A549 treated with CORT108297 at 1 μM for 4 hours (cell line): ENCODE data around the gene SLC17A5. TPM values are rescaled to one million over a fixed set of nuclear protein-coding genes. Genes with fewer than 3 reads are reported as not detected.

Experiments used
- total RNA-seq: library from RNA; stranded (reverse); fragments of 200-300 nt; extraction: Qiagen RNA extraction; gene quantifications from 5 replicates; pipeline ENCODE4 v1.2.3, GENCODE V29; 2022

The SLC17A5 gene
- total RNA-seq, result 10.1 to 11.6 TPM (median 11.0 TPM) in 5 replicates

GRCh38 chr6:73653571-73654424 lies at the start of gene SLC17A5:
Gene SLC17A5, minus strand, starts transcription at chr6:73653992. Its CDS starts 106 bp downstream, at chr6:73653886.

GRCh38 chr6:73695619-73696421 lies 42.0 kb upstream of the SLC17A5 start, which contains the start of gene CD109:
Gene CD109, plus strand, starts transcription at chr6:73696203. Its CDS starts 13 bp downstream, at chr6:73696216.

Other genes starting within 250 kb of the SLC17A5 start
- gene CGAS, start 201.7 kb downstream of the SLC17A5 start, total RNA-seq, result 5.2 to 6.3 TPM (median 5.4 TPM) in 5 replicates
- 10.1 to 14.1 TPM (median 10.6 TPM) in 5 replicates for gene MTO1, start 192.3 kb downstream of the SLC17A5 start, total RNA-seq
- 7,472 to 9,100 TPM (median 7,583 TPM) in 5 replicates for gene EEF1A1, start 133.0 kb downstream of the SLC17A5 start, total RNA-seq
- gene CD109, start 42.2 kb upstream of the SLC17A5 start, total RNA-seq, result 25.4 to 45.7 TPM (median 39.2 TPM) in 5 replicates